Kidney epithelial cell (primary cell): ENCODE data around the gene SOHLH1. TPM values are rescaled to one million over a fixed set of nuclear protein-coding genes. Genes with fewer than 3 reads are reported as not detected.

Experiments used
- DNase-seq: peaks from one replicate; pipeline ENCODE4 v3.0.0-alpha.2; 2010; ENCODE audit warnings: low read depth
- H3K27me3 ChIP-seq: 2 replicates; pipeline ENCODE4 v1.6.0; 2011; ENCODE audit warnings: low read length; ENCODE audit not compliant: control insufficient read depth, insufficient read depth
- H3K36me3 ChIP-seq: 2 replicates; pipeline ENCODE4 v1.5.1; 2011; ENCODE audit warnings: low read length; ENCODE audit not compliant: control insufficient read depth, insufficient read depth
- H3K4me3 ChIP-seq: 2 replicates; pipeline ENCODE4 v1.5.1; 2011; ENCODE audit warnings: low read depth, mild to moderate bottlenecking, control low read depth, low read length
- CTCF ChIP-seq: IDR thresholded peaks from 2 replicates; pipeline ENCODE4 v1.5.1; 2011; ENCODE audit warnings: mild to moderate bottlenecking, moderate library complexity, low read length, control low read depth, inconsistent platforms; ENCODE audit not compliant: insufficient read depth, poor library complexity, severe bottlenecking
- total RNA-seq: library from RNA; depleted of rRNA; stranded (reverse); fragments of >200 nt; gene quantifications from 2 replicates; pipeline ENCODE4 v1.2.3, GENCODE V29; 2015

Gene SOHLH1
- total RNA-seq, 1 donor from 2014 or later: not detected

- Histone ChIP-seq H3K27me3 (peaks cover 8% of the 10 kb centered on the region), H3K4me3 (no peak overlapping the region), H3K36me3 (no peaks in the 10 kb centered on the region)
- DNase-seq: no peak
- TF ChIP-seq CTCF: no peak
Measured at GRCh38 chr9:135694414-135694813, 4.9 kb downstream of the SOHLH1 start.

- no peak for TF ChIP-seq CTCF
- DNase-seq: no peak
- H3K27me3 ChIP-seq: peaks cover 8% of the 10 kb centered on the region
- no peaks in the 10 kb centered on the region for H3K36me3 ChIP-seq
- H3K4me3 ChIP-seq: no peak overlapping the region
Measured at GRCh38 chr9:135693771-135694170, 5.5 kb downstream of the SOHLH1 start.

GRCh38 chr9:135693265-135693664, 6.0 kb downstream of the SOHLH1 start:
- Histone ChIP-seq H3K36me3 (no peaks in the 10 kb centered on the region), H3K27me3 (peaks cover 8% of the 10 kb centered on the region), H3K4me3 (no peak overlapping the region)
- no peak for DNase-seq
- no peak for TF ChIP-seq CTCF

- no peak for DNase-seq
- H3K4me3 ChIP-seq: no peak overlapping the region
- TF ChIP-seq CTCF: no peak
- H3K27me3 ChIP-seq: peaks cover 8% of the 10 kb centered on the region
- no peaks in the 10 kb centered on the region for H3K36me3 ChIP-seq
Measured at GRCh38 chr9:135692410-135692809, 6.9 kb downstream of the SOHLH1 start.

- no peaks in the 10 kb centered on the region for H3K36me3 ChIP-seq
- TF ChIP-seq CTCF: no peak
- DNase-seq: no peak
Measured at GRCh38 chr9:135690836-135691570, 8.3 kb downstream of the SOHLH1 start.

GRCh38 chr9:135689011-135689410, 10.3 kb downstream of the SOHLH1 start:
- TF ChIP-seq CTCF: no peak
- DNase-seq: no peak
- Histone ChIP-seq H3K27me3 (peaks cover 4% of the 10 kb centered on the region), H3K36me3 (no peaks in the 10 kb centered on the region), H3K4me3 (no peak overlapping the region)

More at GRCh38 chr9:135690836-135691570, 8.3 kb downstream of the SOHLH1 start:
- Histone ChIP-seq H3K27me3 (peaks cover 8% of the 10 kb centered on the region), H3K4me3 (no peak overlapping the region)
